ENCODE data around the gene EFCAB3.
"Not testable (repeated sequence)": the region's sequence is repeated elsewhere in the genome, so short reads cannot be mapped to it uniquely, and the experiment has no call there.

- not testable (repeated sequence) for TF ChIP-seq EZH2, CTCF, EZH2phosphoT487 (IDR thresholded peaks at IDR 0.05)
Measured at GRCh38 chr17:62452195-62452594, 71.8 kb downstream of the EFCAB3 start.

All from neural progenitor cell (in vitro differentiated cells).